Neutrophil (primary cell): ENCODE results near the gene NXN.

Experiments
- H3K27ac ChIP-seq: fragments of 200-600 bp; sonication (generic); 2 replicates; pipeline ENCODE4 v1.5.1; 2016; ENCODE audit warnings: mild to moderate bottlenecking, moderate library complexity
- H3K27me3 ChIP-seq: fragments of 200-600 bp; sonication (generic); 2 replicates; pipeline ENCODE4 v1.6.0; 2016; ENCODE audit warnings: mild to moderate bottlenecking
- H3K36me3 ChIP-seq: fragments of 200-600 bp; sonication (generic); 2 replicates; pipeline ENCODE4 v1.5.1; 2017
- H3K4me1 ChIP-seq, 2 experiments: fragments of 200-600 bp in 1 of 2; sonication (generic) in 1 of 2; 1 replicate in 1 of 2; 2 replicates in 1 of 2; pipeline versions ENCODE4 v1.5.1 to v1.6.1; 2013 to 2016; ENCODE audit warnings: low read depth in 1 of 2, low read length in 1 of 2, mild to moderate bottlenecking in 1 of 2, moderate library complexity in 1 of 2; ENCODE audit not compliant: control insufficient read depth in 1 of 2, insufficient read depth in 1 of 2
- H3K4me3 ChIP-seq, 2 experiments: fragments of 200-600 bp in 1 of 2; sonication (generic) in 1 of 2; 1 replicate in 1 of 2; 2 replicates in 1 of 2; pipeline ENCODE4 v1.5.1; 2013 to 2016; ENCODE audit warnings: low read depth in 1 of 2, low read length in 1 of 2, mild to moderate bottlenecking in 1 of 2, moderate library complexity in 1 of 2
- H3K9me3 ChIP-seq: fragments of 200-600 bp; sonication (generic); 2 replicates; pipeline ENCODE4 v1.5.1; 2016
- CTCF ChIP-seq: fragments of 200-600 bp; sonication (generic); IDR thresholded peaks from 2 replicates; pipeline ENCODE4 v1.5.1; 2016; ENCODE audit warnings: antibody characterized with exemption

Gene NXN

GRCh38 chr17:826778-827177, 152.8 kb downstream of the NXN start:
- TF ChIP-seq CTCF, result no peak
- Histone ChIP-seq H3K4me1 (no peaks in the 10 kb centered on the region), H3K4me3 (no peak overlapping the region)

DNA sequence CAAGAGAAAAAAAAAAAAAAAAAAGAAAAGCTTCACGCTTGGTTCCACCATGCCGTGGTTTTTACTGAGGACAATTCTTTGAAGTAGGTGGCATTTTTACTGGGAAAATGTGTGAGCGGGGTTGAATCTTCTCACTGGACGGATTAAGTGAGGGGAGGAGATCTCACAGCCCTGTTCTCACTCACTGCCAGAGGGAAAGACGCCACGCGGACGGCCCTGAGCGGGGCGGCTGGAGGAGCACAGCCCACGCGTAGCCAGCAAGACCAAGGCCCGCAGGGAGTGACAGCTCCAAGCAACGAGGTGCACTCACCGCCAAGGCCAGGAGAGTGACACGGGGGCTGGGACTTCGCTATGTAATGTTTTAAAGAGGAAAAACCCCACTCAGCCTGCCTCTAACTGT, 154.4 kb downstream of the NXN start:
- TF ChIP-seq CTCF, result no peak
- H3K9me3 ChIP-seq, result no peaks in the 10 kb centered on the region
- H3K36me3 ChIP-seq, result no peaks in the 10 kb centered on the region
- no peaks in the 10 kb centered on the region for H3K27me3 ChIP-seq
- no peak overlapping the region for H3K27ac ChIP-seq
- H3K4me1 ChIP-seq, result no peaks in the 10 kb centered on the region
- no peak overlapping the region for H3K4me3 ChIP-seq

More at GRCh38 chr17:826778-827177, 152.8 kb downstream of the NXN start:
- Histone ChIP-seq H3K27ac (no peak overlapping the region), H3K9me3 (no peaks in the 10 kb centered on the region), H3K27me3 (no peaks in the 10 kb centered on the region), H3K36me3 (no peaks in the 10 kb centered on the region)

- Histone ChIP-seq H3K27ac (no peak overlapping the region), H3K36me3 (no peaks in the 10 kb centered on the region), H3K27me3 (no peaks in the 10 kb centered on the region), H3K4me1 (no peaks in the 10 kb centered on the region), H3K9me3 (no peaks in the 10 kb centered on the region), H3K4me3 (no peak overlapping the region)
- TF ChIP-seq CTCF, result no peak
Measured at GRCh38 chr17:824378-824777, 155.2 kb downstream of the NXN start.

- H3K36me3 ChIP-seq, result no peaks in the 10 kb centered on the region
- no peaks in the 10 kb centered on the region for H3K27me3 ChIP-seq
- no peak overlapping the region for H3K4me3 ChIP-seq
- no peak overlapping the region for H3K27ac ChIP-seq
- H3K4me1 ChIP-seq, result no peaks in the 10 kb centered on the region
- no peak for TF ChIP-seq CTCF
- H3K9me3 ChIP-seq, result no peaks in the 10 kb centered on the region
Measured at GRCh38 chr17:823501-823902, 156.1 kb downstream of the NXN start.

- no peak for TF ChIP-seq CTCF
- no peak overlapping the region for H3K4me3 ChIP-seq
- H3K27me3 ChIP-seq, result no peaks in the 10 kb centered on the region
- H3K27ac ChIP-seq, result no peak overlapping the region
- no peaks in the 10 kb centered on the region for H3K4me1 ChIP-seq
- no peaks in the 10 kb centered on the region for H3K36me3 ChIP-seq
- H3K9me3 ChIP-seq, result no peaks in the 10 kb centered on the region
Measured at GRCh38 chr17:819251-819650, 160.3 kb downstream of the NXN start.

GRCh38 chr17:814371-814770, 165.2 kb downstream of the NXN start:
- no peaks in the 10 kb centered on the region for H3K27me3 ChIP-seq
- no peaks in the 10 kb centered on the region for H3K4me1 ChIP-seq
- no peaks in the 10 kb centered on the region for H3K36me3 ChIP-seq
- no peaks in the 10 kb centered on the region for H3K9me3 ChIP-seq
- H3K27ac ChIP-seq, result no peak overlapping the region
- TF ChIP-seq CTCF, result no peak
- H3K4me3 ChIP-seq, result no peak overlapping the region
